ENCODE measurements around the gene SLC38A1.

SLC38A1 gene

GRCh38 chr12:46187023-46187422 is 81.8 kb downstream of the SLC38A1 start:
- H3K4me3 ChIP-seq (ENCODE audit: low read length), result no peak overlapping the region
- TF ChIP-seq CTCF (conservative IDR thresholded peaks at IDR 0.05; ENCODE audit: low read depth, low read length), result no peak
- peak; percentile 30 for DNase-seq (ENCODE audit: low read depth)

- DNase-seq (ENCODE audit: low read depth), result no peak
- TF ChIP-seq CTCF (conservative IDR thresholded peaks at IDR 0.05; ENCODE audit: low read depth, low read length), result no peak
These were observed 82.8 kb downstream of the SLC38A1 start for GRCh38 chr12:46186088-46186487.

GRCh38 chr12:46185686-46186085 is 83.2 kb downstream of the SLC38A1 start:
- TF ChIP-seq CTCF (conservative IDR thresholded peaks at IDR 0.05; ENCODE audit: low read depth, low read length), result no peak
- H3K4me3 ChIP-seq (ENCODE audit: low read length), result no peak overlapping the region

More at GRCh38 chr12:46186088-46186487, 82.8 kb downstream of the SLC38A1 start:
- H3K4me3 ChIP-seq (ENCODE audit: low read length), result no peak overlapping the region

GRCh38 chr12:46184798-46185595 is 83.8 kb downstream of the SLC38A1 start:
- no peak overlapping the region for H3K4me3 ChIP-seq (ENCODE audit: low read length)
- no peak for DNase-seq (ENCODE audit: low read depth)
- no peak for TF ChIP-seq CTCF (conservative IDR thresholded peaks at IDR 0.05; ENCODE audit: low read depth, low read length)

More at GRCh38 chr12:46185686-46186085, 83.2 kb downstream of the SLC38A1 start:
- no peak for DNase-seq (ENCODE audit: low read depth)

- no peak for TF ChIP-seq CTCF (conservative IDR thresholded peaks at IDR 0.05; ENCODE audit: low read depth, low read length)
- DNase-seq (ENCODE audit: low read depth), result no peak
- no peak overlapping the region for H3K4me3 ChIP-seq (ENCODE audit: low read length)
These were observed 85.7 kb downstream of the SLC38A1 start for GRCh38 chr12:46183112-46183511.

GRCh38 chr12:46181465-46181864 is 87.4 kb downstream of the SLC38A1 start:
- no peak overlapping the region for H3K4me3 ChIP-seq (ENCODE audit: low read length)
- DNase-seq (ENCODE audit: low read depth), result no peak
- TF ChIP-seq CTCF (conservative IDR thresholded peaks at IDR 0.05; ENCODE audit: low read depth, low read length), result no peak
